Activated CD4-positive, alpha-beta T cell treated with anti-CD3 and anti-CD28 coated beads for 36 hours (primary cell): ENCODE measurements around the gene ITGA8. TPM values are rescaled to one million over a fixed set of nuclear protein-coding genes. Genes with fewer than 3 reads are reported as not detected.
"Not testable (repeated sequence)": the region's sequence is repeated elsewhere in the genome, so short reads cannot be mapped to it uniquely, and the experiment has no call there.

Source experiments
- ATAC-seq: fragments of 200-7000 bp; cut with Tn5 transposase; one replicate; pipeline ENCODE4 v1.10.0; 2021; ENCODE audit warnings: mild to moderate bottlenecking, moderate library complexity
- CTCF ChIA-PET: fragments of 350-600 bp; sonication (Branson Sonifier 250); formaldehyde crosslinking; loops from one replicate; lab custom pipeline; 2021; ENCODE audit warnings: antibody characterized with exemption; lab: Charles Lee
- POLR2A ChIA-PET: fragments of 350-600 bp; sonication (Branson Sonifier 250); formaldehyde crosslinking; loops from one replicate; lab custom pipeline; 2021; ENCODE audit warnings: antibody characterized with exemption, inconsistent platforms; lab: Charles Lee
- DNase-seq: peaks from one replicate; pipeline ENCODE4 v3.0.0-alpha.2; 2020
- H3K27ac Mint-ChIP-seq: one replicate; pipeline ENCODE4 v1.8.0; 2021; ENCODE audit warnings: mixed read lengths
- H3K27me3 Mint-ChIP-seq: one replicate; pipeline ENCODE4 v1.8.0; 2021; ENCODE audit warnings: mixed read lengths
- H3K36me3 Mint-ChIP-seq: one replicate; pipeline ENCODE4 v1.8.0; 2021; ENCODE audit warnings: low read depth, mixed read lengths
- H3K4me1 Mint-ChIP-seq: one replicate; pipeline ENCODE4 v1.8.0; 2021; ENCODE audit warnings: mixed read lengths
- H3K4me3 Mint-ChIP-seq: one replicate; pipeline ENCODE4 v1.8.0; 2021; ENCODE audit warnings: mild to moderate bottlenecking, moderate library complexity, mixed read lengths
- H3K9me3 Mint-ChIP-seq: one replicate; pipeline ENCODE4 v1.8.0; 2021; ENCODE audit warnings: low read depth, mixed read lengths
- intact Hi-C, 2 experiments: fragments of 100-400 bp; cut with DNase I in 1 of 2; cut with micrococcal nuclease in 1 of 2; formaldehyde crosslinking; loops; one replicate each; pipeline versions ENCODE4 v1.14.2 to v1.15.1; 2022 to 2024; cut with DNase I, micrococcal nuclease
- total RNA-seq, 2 experiments: library from RNA; stranded (reverse); gene quantifications; one replicate each; pipeline ENCODE4 v1.2.3, GENCODE V29; 2021

Gene ITGA8
- total RNA-seq, 2 experiments from 2014 or later, result not detected

DNA sequence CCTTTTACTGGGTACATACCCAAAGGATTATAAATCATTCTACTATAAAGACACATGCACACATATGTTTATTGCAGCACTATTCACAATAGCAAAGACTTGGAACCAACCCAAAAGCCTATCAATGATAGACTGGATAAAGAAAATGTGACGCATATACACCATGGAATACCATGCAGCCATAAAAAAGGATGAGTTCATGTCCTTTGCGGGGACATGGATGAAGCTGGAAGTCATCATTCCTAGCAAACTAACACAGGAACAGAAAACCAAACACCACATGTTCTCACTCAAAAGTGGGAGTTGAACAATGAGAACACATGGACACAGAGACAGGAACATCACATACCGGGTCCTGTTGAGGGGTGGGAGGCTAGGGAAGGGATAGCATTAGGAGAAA, 88.5 kb downstream of the ITGA8 start:
- H3K36me3 Mint-ChIP-seq, H3K4me1 Mint-ChIP-seq, H3K9me3 Mint-ChIP-seq, H3K27ac Mint-ChIP-seq, H3K4me3 Mint-ChIP-seq, intact Hi-C loops, POLR2A ChIA-PET, H3K27me3 Mint-ChIP-seq, ATAC-seq, DNase-seq, CTCF ChIA-PET: not testable (repeated sequence)

DNA sequence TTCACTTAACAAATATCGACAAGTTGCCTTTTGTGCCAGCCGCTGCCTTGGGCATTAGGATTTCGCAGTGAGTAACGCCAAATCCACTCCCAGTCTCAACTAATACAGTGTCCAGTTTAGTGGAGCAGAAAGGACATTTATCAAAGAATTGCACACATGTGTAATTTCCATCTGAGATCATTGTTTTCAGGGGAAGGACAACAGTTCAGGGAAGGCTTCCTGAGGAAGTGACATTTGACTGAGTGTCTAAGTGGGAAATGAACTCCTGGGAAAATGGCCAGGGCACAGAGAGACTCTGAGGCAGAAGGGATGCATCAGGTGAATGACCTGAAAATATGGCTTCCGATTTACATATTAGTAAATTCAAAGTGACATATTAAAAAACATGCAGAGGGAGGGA, 89.4 kb downstream of the ITGA8 start:
- Mint-ChIP-seq H3K4me3 (no peak overlapping the region), H3K27me3 (peaks cover 9% of the 10 kb centered on the region), H3K27ac (no peak overlapping the region), H3K9me3 (no peaks in the 10 kb centered on the region), H3K4me1 (no peaks in the 10 kb centered on the region), H3K36me3 (no peaks in the 10 kb centered on the region)
- CTCF ChIA-PET, result no interaction called here
- DNase-seq (no peak), ATAC-seq (no peak)
- intact Hi-C loops, result no loop called here
- POLR2A ChIA-PET, result no interaction called here

DNA sequence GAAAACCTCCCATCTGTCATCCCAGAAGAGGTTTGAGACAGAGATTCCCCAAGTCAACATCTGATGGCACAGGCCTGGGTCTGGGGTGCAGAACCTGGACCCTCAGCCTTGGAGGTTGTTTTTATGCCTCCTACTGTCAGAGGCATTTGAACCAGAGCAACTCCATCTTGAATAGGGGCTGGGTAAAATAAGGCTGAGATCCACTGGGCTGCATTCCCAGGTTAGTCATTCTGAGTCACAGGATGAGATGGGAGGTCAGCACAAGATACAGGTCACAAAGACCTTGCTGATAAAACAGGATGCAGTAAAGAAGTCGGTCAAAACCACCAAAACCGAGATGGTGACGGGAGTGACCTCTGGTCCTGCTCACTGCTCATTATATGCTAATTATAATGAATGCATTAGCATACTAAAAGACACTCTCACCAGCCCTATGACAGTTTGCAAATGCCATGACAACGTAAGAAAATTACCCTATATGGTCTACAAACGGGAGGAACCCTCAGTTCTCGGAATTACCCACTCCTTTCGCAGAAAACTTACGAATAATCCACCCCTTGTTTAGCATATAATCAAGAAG, 92.0 kb downstream of the ITGA8 start:
- Mint-ChIP-seq H3K4me3 (no peak overlapping the region), H3K27ac (no peak overlapping the region), H3K36me3 (no peaks in the 10 kb centered on the region), H3K9me3 (no peaks in the 10 kb centered on the region), H3K4me1 (no peaks in the 10 kb centered on the region), H3K27me3 (peaks cover 2% of the 10 kb centered on the region)
- DNase-seq (no peak), ATAC-seq (no peak)
- intact Hi-C loops, result no loop called here
- POLR2A ChIA-PET, result no interaction called here
- CTCF ChIA-PET, result interaction anchor here (0.8 kb wide), 1 partner anchor 20 kb away, joined by 3 read pairs; no protein-coding TSS in a partner anchor

DNA sequence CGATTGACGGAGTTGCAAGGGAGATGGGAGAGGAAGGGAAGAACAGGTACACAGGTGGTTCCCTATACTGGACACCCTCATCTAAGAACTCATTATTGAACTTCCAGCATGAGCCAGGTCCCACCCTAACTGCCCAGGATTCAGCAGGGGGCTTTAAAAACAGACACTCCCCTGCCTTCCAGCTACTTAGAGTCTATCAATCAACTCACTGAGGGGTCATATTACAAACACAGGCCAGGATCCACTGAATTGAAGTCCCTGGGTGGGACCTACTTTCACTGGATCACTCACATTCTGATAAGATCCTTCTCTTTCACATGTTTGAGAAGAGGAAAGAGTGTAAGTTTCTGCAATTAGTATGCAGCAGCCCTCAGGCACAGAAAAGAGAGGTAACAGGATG, 92.8 kb downstream of the ITGA8 start:
- H3K27ac Mint-ChIP-seq, result no peak overlapping the region
- no peaks in the 10 kb centered on the region for H3K4me1 Mint-ChIP-seq
- ATAC-seq, result no peak
- no peak overlapping the region for H3K4me3 Mint-ChIP-seq
- peaks cover 2% of the 10 kb centered on the region for H3K27me3 Mint-ChIP-seq
- intact Hi-C loops, result no loop called here
- no peaks in the 10 kb centered on the region for H3K36me3 Mint-ChIP-seq
- CTCF ChIA-PET, result interaction anchor here (0.8 kb wide), 1 partner anchor 21 kb away, joined by 3 read pairs; no protein-coding TSS in a partner anchor
- POLR2A ChIA-PET, result no interaction called here
- DNase-seq, result no peak
- no peaks in the 10 kb centered on the region for H3K9me3 Mint-ChIP-seq

DNA sequence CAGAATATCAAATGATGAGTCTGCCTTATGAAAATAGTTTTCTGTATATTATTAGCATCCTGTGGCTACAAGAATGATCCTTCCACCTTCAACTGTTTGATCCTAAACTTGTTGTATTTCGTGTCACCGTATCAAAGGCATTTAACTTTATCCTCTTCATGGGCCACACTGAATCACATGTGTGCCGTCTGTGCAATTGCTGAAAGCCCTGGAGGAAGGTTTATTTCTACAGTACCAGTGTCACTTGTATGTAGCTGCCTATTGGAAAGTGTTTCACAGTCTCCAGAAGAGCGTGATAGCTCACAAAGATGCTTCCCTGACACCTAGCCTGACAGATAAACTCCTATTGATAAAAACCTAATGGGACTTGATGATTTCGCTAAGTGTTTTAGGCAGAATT, 94.5 kb downstream of the ITGA8 start:
- Mint-ChIP-seq H3K27me3 (peaks cover 4% of the 10 kb centered on the region), H3K36me3 (no peaks in the 10 kb centered on the region), H3K27ac (no peak overlapping the region), H3K4me3 (no peak overlapping the region), H3K9me3 (no peaks in the 10 kb centered on the region), H3K4me1 (no peaks in the 10 kb centered on the region)
- POLR2A ChIA-PET, result no interaction called here
- CTCF ChIA-PET, result no interaction called here
- no peak for DNase-seq
- intact Hi-C loops, result no loop called here
- ATAC-seq, result no peak

DNA sequence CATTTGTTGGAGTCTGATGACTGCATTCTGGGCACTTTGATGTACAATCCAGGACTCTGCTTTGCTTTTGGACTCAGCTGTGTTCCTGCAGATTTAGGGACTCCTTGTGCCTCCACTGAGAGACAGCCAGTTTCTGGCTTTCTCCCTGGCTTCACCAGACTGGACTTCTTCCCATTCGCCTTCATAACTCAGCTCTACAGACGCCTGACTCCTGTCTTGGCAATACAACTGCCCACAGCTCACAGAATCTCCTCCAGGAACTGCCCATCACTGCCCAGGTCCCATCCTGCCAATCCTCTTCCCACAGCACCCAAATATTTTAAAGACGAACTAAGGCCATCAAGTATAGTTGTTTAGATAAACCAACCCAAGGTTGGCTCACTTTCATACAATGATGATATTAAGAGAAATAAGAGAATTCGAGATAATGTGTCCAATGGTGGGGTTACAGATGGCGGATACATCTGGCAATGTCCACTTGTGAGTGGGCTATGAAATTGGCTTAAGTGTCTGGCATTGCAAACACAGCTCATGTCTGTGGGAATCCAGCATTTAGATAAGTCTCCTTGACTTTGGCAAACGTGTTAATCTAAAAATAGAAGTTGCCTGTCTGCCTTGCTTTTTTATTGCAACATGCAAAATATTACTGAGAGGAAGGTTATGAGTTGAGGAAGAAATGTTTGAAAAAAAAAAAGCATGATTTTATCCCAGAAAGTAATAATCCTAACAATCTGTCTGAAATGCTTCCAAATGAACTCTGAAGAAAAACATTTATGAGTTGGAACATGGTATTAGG, 95.1 kb downstream of the ITGA8 start:
- Mint-ChIP-seq H3K9me3 (no peaks in the 10 kb centered on the region), H3K27me3 (peaks cover 4% of the 10 kb centered on the region), H3K27ac (no peak overlapping the region), H3K4me1 (no peaks in the 10 kb centered on the region), H3K36me3 (no peaks in the 10 kb centered on the region), H3K4me3 (no peak overlapping the region)
- ATAC-seq, result no peak
- DNase-seq, result no peak
- ChIA-PET POLR2A (no interaction called here), CTCF (interaction anchor here (0.7 kb wide), 1 partner anchor 1706 kb away, joined by 4 read pairs; no protein-coding TSS in a partner anchor)
- intact Hi-C loops, result no loop called here

DNA sequence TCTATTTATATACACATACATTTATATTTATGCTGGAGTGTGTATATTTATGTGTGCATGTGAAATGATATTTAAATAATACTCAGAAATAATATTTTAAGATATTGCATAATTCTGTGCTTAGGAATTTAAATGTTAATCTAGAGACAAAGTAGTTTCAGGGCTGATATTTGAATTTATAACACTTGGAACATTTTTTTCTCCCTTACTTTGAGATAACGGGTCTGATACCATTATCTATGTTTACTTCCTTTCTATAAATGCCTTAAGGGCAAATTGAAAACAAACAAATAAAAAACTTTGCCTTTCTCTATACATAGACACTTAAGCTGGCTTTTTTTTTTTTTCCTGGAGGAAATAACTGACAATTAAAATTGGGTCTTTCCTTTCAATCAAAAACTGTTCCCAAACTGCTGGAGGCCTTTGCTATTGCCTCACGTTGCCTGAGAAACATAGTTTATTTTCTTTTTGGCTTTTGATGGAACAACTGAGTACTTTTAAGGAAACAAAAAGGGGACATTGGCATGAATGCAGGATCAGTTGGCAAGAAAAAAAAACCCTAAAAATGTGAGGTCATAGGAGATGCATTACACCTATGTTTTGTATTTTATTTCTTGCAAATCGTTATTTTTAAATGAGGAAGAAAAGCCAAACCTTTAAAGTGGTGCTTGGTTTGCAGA, 98.7 kb downstream of the ITGA8 start:
- H3K36me3 Mint-ChIP-seq, result no peaks in the 10 kb centered on the region
- DNase-seq (no peak), ATAC-seq (no peak)
- no peaks in the 10 kb centered on the region for H3K4me1 Mint-ChIP-seq
- H3K27me3 Mint-ChIP-seq, result peaks cover 5% of the 10 kb centered on the region
- POLR2A ChIA-PET, result no interaction called here
- no peaks in the 10 kb centered on the region for H3K9me3 Mint-ChIP-seq
- intact Hi-C loops, result no loop called here
- CTCF ChIA-PET, result interaction anchor here (0.5 kb wide), 1 partner anchor 30 kb away, joined by 3 read pairs; no protein-coding TSS in a partner anchor
- no peak overlapping the region for H3K27ac Mint-ChIP-seq
- no peak overlapping the region for H3K4me3 Mint-ChIP-seq

- no peaks in the 10 kb centered on the region for H3K9me3 Mint-ChIP-seq
- DNase-seq (no peak), ATAC-seq (no peak)
- H3K4me1 Mint-ChIP-seq, result no peaks in the 10 kb centered on the region
- ChIA-PET CTCF (no interaction called here), POLR2A (no interaction called here)
- intact Hi-C loops, result no loop called here
- peaks cover 5% of the 10 kb centered on the region for H3K27me3 Mint-ChIP-seq
- no peak overlapping the region for H3K4me3 Mint-ChIP-seq
- no peaks in the 10 kb centered on the region for H3K36me3 Mint-ChIP-seq
- H3K27ac Mint-ChIP-seq, result no peak overlapping the region
Observed at GRCh38 chr10:15620337-15620736, 99.4 kb downstream of the ITGA8 start.

- H3K4me1 Mint-ChIP-seq, result no peaks in the 10 kb centered on the region
- ATAC-seq (no peak), DNase-seq (no peak)
- H3K27me3 Mint-ChIP-seq, result peaks cover 11% of the 10 kb centered on the region
- CTCF ChIA-PET, result interaction anchor here (1.6 kb wide), 1 partner anchor 91 kb away, joined by 3 read pairs; no protein-coding TSS in a partner anchor
- H3K36me3 Mint-ChIP-seq, result no peaks in the 10 kb centered on the region
- H3K4me3 Mint-ChIP-seq, result no peak overlapping the region
- intact Hi-C loops, result no loop called here
- POLR2A ChIA-PET, result no interaction called here
- no peak overlapping the region for H3K27ac Mint-ChIP-seq
- H3K9me3 Mint-ChIP-seq, result no peaks in the 10 kb centered on the region
Observed at GRCh38 chr10:15609246-15609645, 110.5 kb downstream of the ITGA8 start.

- no peak for ATAC-seq
- intact Hi-C loops, result no loop called here
- ChIA-PET POLR2A (no interaction called here), CTCF (no interaction called here)
- Mint-ChIP-seq H3K9me3 (no peaks in the 10 kb centered on the region), H3K36me3 (no peaks in the 10 kb centered on the region), H3K4me1 (no peaks in the 10 kb centered on the region), H3K4me3 (no peak overlapping the region), H3K27ac (no peak overlapping the region), H3K27me3 (peaks cover 11% of the 10 kb centered on the region)
- no peak for DNase-seq
Observed at GRCh38 chr10:15606377-15606776, 113.3 kb downstream of the ITGA8 start.

DNA sequence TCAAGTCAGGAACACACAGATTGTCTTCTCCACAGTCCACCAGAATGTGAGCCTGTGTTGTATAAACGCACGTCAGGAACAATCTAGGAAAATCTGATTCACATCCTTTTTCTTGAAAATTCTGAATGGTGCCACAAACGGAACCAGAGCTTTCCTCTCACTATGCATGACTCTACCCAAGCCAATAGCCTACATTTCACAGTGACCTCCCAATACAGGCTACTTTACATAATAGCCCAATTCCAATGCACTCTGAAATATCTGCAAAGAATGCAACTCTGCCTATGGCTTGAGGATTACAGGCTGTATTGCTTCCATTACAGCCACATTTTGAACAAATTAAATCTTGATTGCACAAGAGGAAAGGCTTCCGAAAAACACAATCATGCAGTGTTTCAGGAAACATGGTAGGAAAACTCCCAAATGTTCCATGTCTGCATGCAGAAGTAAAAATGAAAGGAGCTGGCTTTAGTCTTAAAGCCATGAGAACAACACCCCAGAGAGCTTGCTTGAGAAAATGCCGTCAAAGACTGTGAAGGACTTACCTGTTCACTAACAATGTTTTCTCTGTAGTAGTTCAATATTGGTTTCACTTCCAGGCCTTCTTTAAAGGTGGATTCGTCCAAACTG, 113.9 kb downstream of the ITGA8 start:
- Mint-ChIP-seq H3K4me1 (no peaks in the 10 kb centered on the region), H3K27me3 (peaks cover 15% of the 10 kb centered on the region), H3K4me3 (no peak overlapping the region), H3K9me3 (no peaks in the 10 kb centered on the region), H3K27ac (no peak overlapping the region), H3K36me3 (no peaks in the 10 kb centered on the region)
- ATAC-seq, result no peak
- intact Hi-C loops, result no loop called here
- DNase-seq, result no peak
- CTCF ChIA-PET, result no interaction called here
- POLR2A ChIA-PET, result no interaction called here
